Stomach (tissue), 4 donors: ENCODE results near the gene TRABD2B.

Experiments
- CTCF ChIP-seq, 7 experiments: fragments of 450-650 bp in 4 of 7; fragments of 200-600 bp in 3 of 7; sonication (generic) in 3 of 7; IDR thresholded peaks; one replicate each; pipeline ENCODE4 v1.5.1; 2016 to 2019; ENCODE audit warnings: antibody characterized with exemption in 7 of 7, control low read depth in 2 of 7, mild to moderate bottlenecking in 1 of 7
- EP300 ChIP-seq: sonication (generic); formaldehyde crosslinking; IDR thresholded peaks from one replicate; pipeline ENCODE4 v1.6.1; 2017; ENCODE audit warnings: antibody characterized with exemption
- POLR2A ChIP-seq, 4 donors: fragments of 450-650 bp; IDR thresholded peaks; one replicate each; pipeline ENCODE4 v1.6.1; 2016; ENCODE audit warnings: antibody characterized with exemption in 4 of 4, control low read depth in 2 of 4, mild to moderate bottlenecking in 1 of 4, moderate library complexity in 1 of 4

- TF ChIP-seq CTCF (IDR thresholded peaks at IDR 0.05) (no peak), EP300 (no peak), POLR2A (IDR thresholded peaks at IDR 0.05) (no peak)
Observed at GRCh38 chr1:47751996-47752451, 245.2 kb downstream of the TRABD2B start.
